MCF 10A (cell line): ENCODE measurements around the gene LRP1. TPM values are rescaled to one million over a fixed set of nuclear protein-coding genes. Genes with fewer than 3 reads are reported as not detected.
A peak's percentile ranks its signal among the peaks of the same experiment; 100 is the strongest.

Experiments used
- BruUV-seq: library from RNA; stranded (reverse); fragments of 400-500 nt; replicated peaks from 2 replicates; lab custom pipeline; 2021; lab: Mats Ljungman, UMichigan
- CTCF ChIA-PET: fragments of 300-600 bp; sonication (Branson Sonifier 250); formaldehyde crosslinking; extraction: SDS; loops from one replicate; lab custom pipeline; 2021; ENCODE audit warnings: antibody characterized with exemption, inconsistent platforms; lab: Yijun Ruan, JAX
- POLR2A ChIA-PET: fragments of 300-600, 350-650 bp; sonication (Branson Sonifier 250); formaldehyde crosslinking; extraction: SDS; loops from one replicate; lab custom pipeline; 2020; ENCODE audit warnings: antibody characterized with exemption, inconsistent platforms; lab: Yijun Ruan, JAX
- DNase-seq: peaks from one replicate; pipeline ENCODE4 v3.0.0-alpha.2; 2018; ENCODE audit not compliant: unreplicated experiment
- H3K27ac Mint-ChIP-seq: one replicate; pipeline ENCODE4 v1.8.0; 2022; ENCODE audit warnings: mild to moderate bottlenecking, low read depth, mixed read lengths; ENCODE audit not compliant: unreplicated experiment
- H3K27me3 Mint-ChIP-seq: one replicate; pipeline ENCODE4 v1.8.0; 2022; ENCODE audit warnings: mixed read lengths; ENCODE audit not compliant: insufficient read depth, unreplicated experiment
- H3K36me3 Mint-ChIP-seq: one replicate; pipeline ENCODE4 v1.8.0; 2022; ENCODE audit warnings: mild to moderate bottlenecking, moderate library complexity, mixed read lengths; ENCODE audit not compliant: insufficient read depth, unreplicated experiment
- H3K4me1 Mint-ChIP-seq: one replicate; pipeline ENCODE4 v1.8.0; 2022; ENCODE audit warnings: mixed read lengths; ENCODE audit not compliant: insufficient read depth, unreplicated experiment
- H3K4me3 Mint-ChIP-seq: one replicate; pipeline ENCODE4 v1.8.0; 2022; ENCODE audit warnings: mild to moderate bottlenecking, moderate library complexity, mixed read lengths; ENCODE audit not compliant: unreplicated experiment
- H3K9me3 Mint-ChIP-seq: one replicate; pipeline ENCODE4 v1.8.0; 2022; ENCODE audit warnings: mixed read lengths; ENCODE audit not compliant: unreplicated experiment
- CTCF ChIP-seq: fragments of 200-600 bp; IDR thresholded peaks from one replicate; pipeline ENCODE4 v1.8.0; 2022; ENCODE audit warnings: antibody characterized with exemption, mild to moderate bottlenecking; ENCODE audit not compliant: unreplicated experiment
- intact Hi-C: fragments of 100-400 bp; cut with micrococcal nuclease; formaldehyde crosslinking; loops from 2 replicates; pipeline ENCODE4 v1.14.1; 2022
- total RNA-seq: library from RNA; stranded (reverse); gene quantifications from 2 replicates; pipeline ENCODE4 v1.2.3, GENCODE V29; 2022

Gene LRP1
- total RNA-seq, 1 experiment from 2014 or later: 18.9 TPM

- peaks cover 54% of the 10 kb centered on the region for H3K36me3 Mint-ChIP-seq
- no peaks in the 10 kb centered on the region for H3K9me3 Mint-ChIP-seq
- H3K27ac Mint-ChIP-seq: peak within 1 kb of the TSS; percentile 99
- DNase-seq: peak; percentile 95
- ChIA-PET CTCF (interaction anchor here (0.6 to 10.2 kb wide), 15 partner anchors 10 to 441 kb away, joined by 3 to 152 read pairs (median 4); no protein-coding TSS in a partner anchor), POLR2A (interaction anchor here (0.6 to 3.1 kb wide), 17 partner anchors 8 to 484 kb away, joined by 3 to 37 read pairs (median 3); partner anchors contain the start of genes NEMP1 and STAT6)
- H3K4me1 Mint-ChIP-seq: peaks cover 20% of the 10 kb centered on the region
- no peaks in the 10 kb centered on the region for H3K27me3 Mint-ChIP-seq
- intact Hi-C loops: no loop called here
- no TSS peak for BruUV-seq
- peak within 1 kb of the TSS; percentile 98 for H3K4me3 Mint-ChIP-seq
- TF ChIP-seq CTCF: no peak
These were observed 101.5 kb downstream of the LRP1 start, which contains the start of gene SHMT2 for GRCh38 chr12:57229634-57230380. Gene SHMT2, plus strand, starts transcription at chr12:57229711. Its CDS starts 68 bp downstream, at chr12:57229779.

GRCh38 chr12:57230381-57231155 is 102.3 kb downstream of the LRP1 start:
- CTCF ChIA-PET: interaction anchor here (0.7 to 10.2 kb wide), 6 partner anchors 11 to 222 kb away, joined by 3 to 152 read pairs (median 4); no protein-coding TSS in a partner anchor
- Mint-ChIP-seq H3K27ac (peak overlapping the region; percentile 99), H3K27me3 (no peaks in the 10 kb centered on the region), H3K9me3 (no peaks in the 10 kb centered on the region), H3K4me3 (peak overlapping the region; percentile 98), H3K4me1 (peaks cover 20% of the 10 kb centered on the region), H3K36me3 (peaks cover 56% of the 10 kb centered on the region)
- POLR2A ChIA-PET: interaction anchor here (0.6 to 3.1 kb wide), 10 partner anchors 9 to 152 kb away, joined by 3 to 37 read pairs (median 6); partner anchors contain the start of genes NEMP1 and STAT6
- TSS peak; percentile 46 for BruUV-seq
- TF ChIP-seq CTCF: no peak
- DNase-seq: no peak
- intact Hi-C loops: no loop called here

- TF ChIP-seq CTCF: no peak
- BruUV-seq: no TSS peak
- ChIA-PET CTCF (interaction anchor here (0.7 to 10.2 kb wide), 4 partner anchors 10 to 221 kb away, joined by 3 to 152 read pairs (median 33); no protein-coding TSS in a partner anchor), POLR2A (interaction anchor here (2.1 to 3.1 kb wide), 3 partner anchors 12 to 120 kb away, joined by 6 to 23 read pairs (median 17); partner anchors contain the start of gene STAT6)
- DNase-seq: no peak
- H3K4me3 Mint-ChIP-seq: peak overlapping the region; percentile 98
- peaks cover 21% of the 10 kb centered on the region for H3K4me1 Mint-ChIP-seq
- H3K27ac Mint-ChIP-seq: peak overlapping the region; percentile 99
- peaks cover 56% of the 10 kb centered on the region for H3K36me3 Mint-ChIP-seq
- intact Hi-C loops: no loop called here
- H3K27me3 Mint-ChIP-seq: no peaks in the 10 kb centered on the region
- H3K9me3 Mint-ChIP-seq: no peaks in the 10 kb centered on the region
These were observed 103.2 kb downstream of the LRP1 start for GRCh38 chr12:57231276-57232021.
